HepG2 (cell line): ENCODE measurements around the gene NRDE2. TPM values are rescaled to one million over a fixed set of nuclear protein-coding genes. Genes with fewer than 3 reads are reported as not detected.

Experiments used
- ATAC-seq: fragments of 200-7000 bp; cut with Tn5 transposase; 3 replicates; pipeline ENCODE4 v1.9.1; 2020; ENCODE audit warnings: mild to moderate bottlenecking, moderate library complexity
- BruUV-seq: library from RNA; stranded (reverse); fragments of 400-500 nt; replicated peaks from 2 replicates; lab custom pipeline; 2021; lab: Mats Ljungman, UMichigan
- CTCF ChIA-PET: fragments of 300-600 bp; formaldehyde crosslinking; extraction: SDS; loops from one replicate; lab custom pipeline; 2021; ENCODE audit warnings: low total read pairs, inconsistent platforms, low intra/inter-chr PET ratio; lab: Yijun Ruan, JAX
- POLR2A ChIA-PET: fragments of 350-600 bp; sonication (Branson Sonifier 250); formaldehyde crosslinking; loops from one replicate; lab custom pipeline; 2020; ENCODE audit warnings: antibody characterized with exemption, inconsistent platforms; lab: Yijun Ruan, JAX
- DNase-seq: peaks from one replicate; pipeline ENCODE4 v3.0.0-alpha.2; 2015; ENCODE audit warnings: low spot score
- FAIRE-seq: peaks from 3 replicates; lab custom pipeline; 2011; peaks lifted over from hg19 to GRCh38; lab: Jason Lieb, UNC
- H2AFZ ChIP-seq: one replicate; pipeline ENCODE4 v1.6.1; 2011; ENCODE audit warnings: low read length, inconsistent platforms
- H3K27ac ChIP-seq: fragments of 300-600 bp; 3 replicates; pipeline ENCODE4 v1.8.0; 2011; ENCODE audit warnings: mixed run types, mild to moderate bottlenecking, mixed read lengths, low read length, inconsistent platforms; ENCODE audit not compliant: insufficient read depth; ENCODE audit errors: extremely low read length
- H3K27me3 ChIP-seq, 2 experiments: fragments of 200-600 bp in 1 of 2; 2 replicates in 1 of 2; 3 replicates in 1 of 2; pipeline versions ENCODE4 v1.6.0 to v1.8.0; 2011; ENCODE audit warnings: low read length in 2 of 2, mild to moderate bottlenecking in 2 of 2, moderate library complexity in 2 of 2, inconsistent platforms in 1 of 2; ENCODE audit not compliant: insufficient read depth in 2 of 2, control insufficient read depth in 1 of 2
- H3K36me3 ChIP-seq, 2 experiments: fragments of 200-600 bp in 1 of 2; replicated peaks in 1 of 2; 2 replicates in 1 of 2; 3 replicates in 1 of 2; pipeline versions ENCODE4 v1.5.1 to v1.8.0; 2011; ENCODE audit warnings: low read length in 2 of 2, inconsistent platforms in 1 of 2; ENCODE audit not compliant: insufficient read depth in 2 of 2, control insufficient read depth in 1 of 2
- H3K4me1 ChIP-seq: 2 replicates; pipeline ENCODE4 v1.5.1; 2012; ENCODE audit warnings: low read length, inconsistent platforms; ENCODE audit not compliant: insufficient read depth
- H3K4me2 ChIP-seq: 2 replicates; pipeline ENCODE4 v1.6.0; 2011; ENCODE audit warnings: low read depth, low read length, inconsistent platforms
- H3K4me3 ChIP-seq, 3 experiments: fragments of 200-600 bp in 1 of 3; sonication (generic), shearing (Covaris generic) in 1 of 3; replicated peaks in 1 of 3; 2 replicates each; pipeline ENCODE4 v1.5.1; 2011 to 2016; ENCODE audit warnings: low read length in 3 of 3, inconsistent platforms in 2 of 3, low read depth in 2 of 3, mild to moderate bottlenecking in 2 of 3, control low read depth in 1 of 3, mixed read lengths in 1 of 3; ENCODE audit not compliant: insufficient read depth in 1 of 3
- H3K79me2 ChIP-seq: one replicate; pipeline ENCODE4 v1.6.1; 2011; ENCODE audit warnings: low read length, inconsistent platforms; ENCODE audit not compliant: insufficient read depth
- H3K9ac ChIP-seq: 2 replicates; pipeline ENCODE4 v1.6.0; 2011; ENCODE audit warnings: mild to moderate bottlenecking, low read depth, low read length, inconsistent platforms; ENCODE audit not compliant: insufficient read depth
- H3K9me3 ChIP-seq: 2 replicates; pipeline ENCODE4 v1.5.1; 2012; ENCODE audit warnings: mild to moderate bottlenecking, low read length
- H4K20me1 ChIP-seq: 2 replicates; pipeline ENCODE4 v1.6.0; 2011; ENCODE audit warnings: inconsistent platforms, mild to moderate bottlenecking, low read length, moderate library complexity; ENCODE audit not compliant: insufficient read depth
- FOXP1 ChIP-seq, 2 experiments: fragments of 450-650 bp in 1 of 2; IDR thresholded peaks; 2 replicates each; pipeline ENCODE4 v1.6.1; 2017 to 2018; ENCODE audit warnings: antibody characterized with exemption in 1 of 2
- HMG20A ChIP-seq: IDR thresholded peaks from 2 replicates; pipeline ENCODE4 v1.6.1; 2016; ENCODE audit warnings: borderline replicate concordance
- PAXIP1 ChIP-seq: sonication (generic); formaldehyde crosslinking; conservative IDR thresholded peaks from 2 replicates; pipeline ENCODE4 v1.4.0; 2020; ENCODE audit warnings: mild to moderate bottlenecking, missing genetic modification reagents, moderate library complexity
- RARA ChIP-seq: IDR thresholded peaks from 2 replicates; pipeline ENCODE4 v1.6.1; 2016; ENCODE audit warnings: missing genetic modification reagents, missing compliant biosample characterization
- SOX6 ChIP-seq, 2 experiments: fragments of 450-650 bp in 1 of 2; sonication (generic) in 1 of 2; formaldehyde crosslinking in 1 of 2; IDR thresholded peaks; 2 replicates each; pipeline versions ENCODE4 v1.4.0 to v1.6.1; 2017 to 2020; ENCODE audit warnings: antibody characterized with exemption in 1 of 2, mild to moderate bottlenecking in 1 of 2, missing genetic modification reagents in 1 of 2
- ZNF609 ChIP-seq: sonication (generic); formaldehyde crosslinking; IDR thresholded peaks from 2 replicates; pipeline ENCODE4 v1.4.0; 2020; ENCODE audit warnings: mild to moderate bottlenecking, missing genetic modification reagents, borderline replicate concordance
- ZNF841 ChIP-seq: sonication (generic); formaldehyde crosslinking; IDR thresholded peaks from 2 replicates; pipeline ENCODE4 v1.8.1; 2023; ENCODE audit warnings: missing genetic modification reagents, borderline replicate concordance
- WGBS: methylation state at CpG from one replicate; pipeline ENCODE4 v1.1.6; 2017; ENCODE audit warnings: low lambda C conversion rate; 5-methylcytosine and 5-hydroxymethylcytosine counted together
- in situ Hi-C: cut with HindIII; loops from 2 replicates; pipeline ENCODE4 v1.10.0; 2017; ENCODE audit warnings: low pct_unique_long_range_greater_than_20kb; ENCODE audit not compliant: extremely low pct_ligation_motif_present
- intact Hi-C: fragments of 100-400 bp; cut with micrococcal nuclease; formaldehyde crosslinking; loops from one replicate; pipeline ENCODE4 v1.10.0; 2022; ENCODE audit not compliant: unreplicated experiment
- polyA plus RNA-seq, 8 experiments: library from polyadenylated mRNA; depleted of rRNA in 3 of 8; stranded (reverse) in 7 of 8; unstranded in 1 of 8; fragments of >200 nt; fragmentation: Illumina TruSeq in 4 of 8; extraction: Trizol in 4 of 8; gene quantifications; 2 replicates each; pipeline versions ENCODE4 v1.2.1 to v1.2.3, GENCODE V29; 2011 to 2016; ENCODE audit warnings: low read depth in 4 of 8, missing spikeins in 1 of 8, mixed read lengths in 1 of 8; ENCODE audit not compliant: insufficient read depth in 1 of 8
- total RNA-seq, 5 experiments: library from RNA; depleted of rRNA; stranded (reverse); fragments of >200 nt; fragmentation: Illumina TruSeq; extraction: Trizol; gene quantifications; 2 replicates each; pipeline ENCODE4 v1.2.3, GENCODE V29; 2016; ENCODE audit warnings: low read depth in 1 of 5

NRDE2 gene
- total and polyA plus RNA-seq, 2 of the 13 experiments (the other 11 are each of a cell fraction or from before 2014, with no cell fraction given): 5.6 to 12.5 TPM

- Histone ChIP-seq H4K20me1 (no peaks in the 10 kb centered on the region), H3K27me3 (no peaks in the 10 kb centered on the region), H3K27ac (no peak overlapping the region), H2AFZ (no peak overlapping the region), H3K9ac (no peak overlapping the region), H3K4me3 (no peak overlapping the region), H3K79me2 (no peaks in the 10 kb centered on the region), H3K4me2 (no peak overlapping the region), H3K9me3 (no peaks in the 10 kb centered on the region), H3K4me1 (peaks cover 39% of the 10 kb centered on the region), H3K36me3 (no peaks in the 10 kb centered on the region)
- POLR2A ChIA-PET: no interaction called here
- WGBS: 83% methylated on average over 4 of the region's 4 CpGs
- DNase-seq (no peak), FAIRE-seq (no peak), ATAC-seq (no peak)
- in situ Hi-C loops (no loop called here), intact Hi-C loops (no loop called here)
- CTCF ChIA-PET: no interaction called here
- no TSS peak for BruUV-seq
- TF ChIP-seq HMG20A (CRISPR knock-in tag): no peak
These were observed 26.6 kb upstream of the NRDE2 start for GRCh38 chr14:90358359-90358758.

GRCh38 chr14:90356925-90357324, 25.2 kb upstream of the NRDE2 start:
- Histone ChIP-seq H3K4me3 (no peak overlapping the region), H3K9me3 (no peaks in the 10 kb centered on the region), H3K4me1 (peaks cover 28% of the 10 kb centered on the region), H3K4me2 (no peak overlapping the region), H3K27ac (no peak overlapping the region), H3K9ac (no peak overlapping the region), H3K36me3 (no peaks in the 10 kb centered on the region), H3K79me2 (no peaks in the 10 kb centered on the region), H2AFZ (no peak overlapping the region), H3K27me3 (no peaks in the 10 kb centered on the region), H4K20me1 (no peaks in the 10 kb centered on the region)
- ChIA-PET POLR2A (no interaction called here), CTCF (no interaction called here)
- in situ Hi-C loops: no loop called here
- ATAC-seq: peak; percentile 39; the same call in 2 of the 3 replicates
- intact Hi-C loops: no loop called here
- no peak for DNase-seq
- FAIRE-seq: no peak
- WGBS: 0% methylated on average over 1 of the region's 1 CpG
- no TSS peak for BruUV-seq
- TF ChIP-seq ZNF841 (CRISPR knock-in tag) (no peak), ZNF609 (CRISPR knock-in tag) (peak; percentile 71; the same call in 1 of the 2 replicates), FOXP1 (IDR thresholded peaks at IDR 0.05) (no peak), FOXP1 (CRISPR knock-in tag; IDR thresholded peaks at IDR 0.05) (peak; percentile 47; the same call in 1 of the 2 replicates), SOX6 (IDR thresholded peaks at IDR 0.05) (no peak), SOX6 (CRISPR knock-in tag; IDR thresholded peaks at IDR 0.05) (peak; percentile 41; the same call in 1 of the 2 replicates), PAXIP1 (peak; percentile 42), RARA (peak; percentile 54)
